K562 treated with DMSO at 1 percent for 12 hours (cell line): ENCODE data around the gene MINDY1. TPM values are rescaled to one million over a fixed set of nuclear protein-coding genes. Genes with fewer than 3 reads are reported as not detected.

ENCODE experiments used
- total RNA-seq: library from RNA; unstranded; fragments of 300-600 nt; gene quantifications from 2 replicates; pipeline ENCODE4 v1.2.3, GENCODE V29; 2022; ENCODE audit not compliant: insufficient read depth

Gene MINDY1
- 5.7 and 18.8 TPM in 2 replicates for total RNA-seq

GRCh38 chr1:151006327-151007052, at the start of gene MINDY1:
MINDY1 (minus strand) TSS chr1:151006902; CDS start chr1:151002617, 4,285 bp downstream.

GRCh38 chr1:151047591-151047924, 40.9 kb upstream of the MINDY1 start, which contains the start of gene C1orf56:
C1orf56 (plus strand) TSS chr1:151047751; CDS start chr1:151047848, 97 bp downstream.

GRCh38 chr1:151036356-151036755, 29.7 kb upstream of the MINDY1 start, which contains the start of gene BNIPL:
BNIPL (plus strand) TSS chr1:151036586; CDS start chr1:151036726, 140 bp downstream.

GRCh38 chr1:151008244-151009205, 1.8 kb upstream of the MINDY1 start, which contains the start of gene PRUNE1:
PRUNE1 (plus strand) TSS chr1:151008449; CDS start chr1:151008633, 184 bp downstream.

GRCh38 chr1:150981805-150982712, 24.6 kb downstream of the MINDY1 start, which contains the start of gene ANXA9:
ANXA9 (plus strand) TSS chr1:150982292; CDS start chr1:150983106, 814 bp downstream.

GRCh38 chr1:150974580-150975478, 31.9 kb downstream of the MINDY1 start, which contains the start of gene CERS2:
CERS2 (minus strand) TSS chr1:150974835; CDS start chr1:150969090, 5,745 bp downstream.

Other genes with a start within 250 kb of the MINDY1 start
- 19.7 and 29.9 TPM in 2 replicates for gene CTSS, start 241.1 kb downstream of the MINDY1 start, total RNA-seq
- 4.5 and 11.5 TPM in 2 replicates for gene CTSK, start 198.6 kb downstream of the MINDY1 start, total RNA-seq
- 8.4 and 35.1 TPM in 2 replicates for gene ARNT, start 130.3 kb downstream of the MINDY1 start, total RNA-seq
- not detected in 2 replicates for gene CTXND2, start 119.8 kb downstream of the MINDY1 start, total RNA-seq
- gene SETDB1, start 80.5 kb downstream of the MINDY1 start, total RNA-seq: 15.8 and 26.4 TPM in 2 replicates
- 129 and 225 TPM in 2 replicates for gene CERS2, start 32.1 kb downstream of the MINDY1 start, total RNA-seq
- 1.9 and 9.1 TPM in 2 replicates for gene ANXA9, start 24.6 kb downstream of the MINDY1 start, total RNA-seq
- gene PRUNE1, start 1.5 kb upstream of the MINDY1 start, total RNA-seq: 12.8 and 32.1 TPM in 2 replicates
- gene BNIPL, start 29.7 kb upstream of the MINDY1 start, total RNA-seq: 1.4 and 3.2 TPM in 2 replicates
- 2.7 and 4.8 TPM in 2 replicates for gene C1orf56, start 40.8 kb upstream of the MINDY1 start, total RNA-seq
- 30.9 and 78.5 TPM in 2 replicates for gene CDC42SE1, start 52.7 kb upstream of the MINDY1 start, total RNA-seq
- gene MLLT11, start 53.5 kb upstream of the MINDY1 start, total RNA-seq: 5.1 and 9.4 TPM in 2 replicates
- 0.97 and 7.5 TPM in 2 replicates for gene GABPB2, start 63.9 kb upstream of the MINDY1 start, total RNA-seq
- gene SEMA6C, start 139.7 kb upstream of the MINDY1 start, total RNA-seq: 5.3 and 7.6 TPM in 2 replicates
- not detected in 2 replicates for gene TNFAIP8L2, start 149.7 kb upstream of the MINDY1 start, total RNA-seq
- gene LYSMD1, start 159.0 kb upstream of the MINDY1 start, total RNA-seq: 2.3 and 4.8 TPM in 2 replicates
- gene SCNM1, start 159.2 kb upstream of the MINDY1 start, total RNA-seq: 56.7 and 62.1 TPM in 2 replicates
- gene TMOD4, start 169.1 kb upstream of the MINDY1 start, total RNA-seq: not detected in 2 replicates
- 74.3 and 74.9 TPM in 2 replicates for gene VPS72, start 183.3 kb upstream of the MINDY1 start, total RNA-seq
- gene PIP5K1A, start 191.7 kb upstream of the MINDY1 start, total RNA-seq: 8.2 and 26.4 TPM in 2 replicates
- 300 and 354 TPM in 2 replicates for gene PSMD4, start 247.8 kb upstream of the MINDY1 start, total RNA-seq